PFSK-1 (cell line): ENCODE results near the gene CEP41.

Source experiments
- FOXP2 ChIP-seq: optimal IDR thresholded peaks from 2 replicates; pipeline ENCODE3; 2011; ENCODE audit warnings: borderline replicate concordance, control low read depth, inconsistent platforms; ENCODE audit not compliant: insufficient read depth; ENCODE audit errors: extremely low read length, extremely low read depth
- POLR2AphosphoS5 ChIP-seq: IDR thresholded peaks from 2 replicates; pipeline ENCODE4 v1.6.1; 2012; ENCODE audit warnings: low read depth, mild to moderate bottlenecking, control low read depth, low read length, moderate library complexity
- SIN3A ChIP-seq: IDR thresholded peaks from 2 replicates; pipeline ENCODE4 v1.6.1; 2012; ENCODE audit warnings: mild to moderate bottlenecking, low read length, moderate library complexity, borderline replicate concordance; ENCODE audit not compliant: insufficient read depth
- TAF1 ChIP-seq: IDR thresholded peaks from 2 replicates; pipeline ENCODE4 v1.6.1; 2012; ENCODE audit warnings: low read length, control low read depth, borderline replicate concordance; ENCODE audit not compliant: insufficient read depth
- TF ChIP-seq, protein P1 (sequence below), 2 experiments: IDR thresholded peaks; 2 replicates each; pipeline versions ENCODE4 v1.6.1 to v1.8.0; 2011 to 2012; ENCODE audit warnings: low read depth in 2 of 2, low read length in 2 of 2, control low read depth in 1 of 2, inconsistent platforms in 1 of 2, mild to moderate bottlenecking in 1 of 2, moderate library complexity in 1 of 2; ENCODE audit not compliant: insufficient read depth in 1 of 2

CEP41 gene

DNA sequence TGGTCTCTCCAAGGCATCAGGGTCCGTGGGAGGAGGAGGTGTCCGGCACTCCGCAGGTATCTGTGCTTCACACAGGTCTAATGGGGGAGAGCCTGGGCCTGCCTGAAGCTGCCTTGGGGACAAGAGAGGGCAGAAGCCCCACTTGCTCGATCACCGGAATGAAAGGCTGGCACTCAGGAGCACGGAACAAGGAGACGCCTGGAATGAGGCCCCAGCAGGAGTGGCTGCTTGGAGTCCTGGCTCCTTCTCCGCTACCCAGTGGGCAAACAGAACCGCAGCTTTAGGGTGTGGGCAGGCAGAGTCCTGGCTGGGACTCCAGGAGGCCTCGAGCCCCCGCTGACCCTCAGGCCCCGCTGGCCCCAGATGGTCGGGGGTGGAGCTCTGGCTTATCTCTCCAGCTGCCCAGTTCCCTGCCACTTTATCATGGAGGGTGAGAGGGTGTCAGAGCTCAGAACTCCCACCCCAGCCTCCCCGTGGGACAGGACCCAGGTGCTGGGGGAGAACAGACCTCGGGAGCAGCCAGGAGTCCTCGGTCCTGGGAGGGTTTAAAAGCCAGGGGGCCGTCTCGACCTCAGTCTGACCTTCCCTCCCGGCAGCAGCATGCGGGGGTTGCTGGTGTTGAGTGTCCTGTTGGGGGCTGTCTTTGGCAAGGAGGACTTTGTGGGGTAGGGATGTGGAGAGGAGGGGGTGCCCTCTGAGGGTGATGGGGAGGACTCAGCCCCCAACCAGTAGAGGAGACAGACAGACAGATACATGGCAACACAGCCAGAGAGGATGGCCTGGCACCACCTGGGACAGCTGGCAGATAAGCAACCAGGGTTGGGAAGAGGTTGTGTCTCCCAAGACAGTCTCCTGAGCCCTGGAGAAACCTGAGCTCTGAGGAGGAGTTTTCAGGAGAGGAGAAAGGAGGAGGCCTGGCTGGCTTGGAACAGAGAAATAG is 60.6 kb downstream of the CEP41 start, which contains the start of gene CPA1:
Gene CPA1 (plus strand): TSS at position 574 of the 940 bp plus-strand sequence. CDS start 27 bp downstream, at position 601.
- TF ChIP-seq TAF1 = no peak

DNA sequence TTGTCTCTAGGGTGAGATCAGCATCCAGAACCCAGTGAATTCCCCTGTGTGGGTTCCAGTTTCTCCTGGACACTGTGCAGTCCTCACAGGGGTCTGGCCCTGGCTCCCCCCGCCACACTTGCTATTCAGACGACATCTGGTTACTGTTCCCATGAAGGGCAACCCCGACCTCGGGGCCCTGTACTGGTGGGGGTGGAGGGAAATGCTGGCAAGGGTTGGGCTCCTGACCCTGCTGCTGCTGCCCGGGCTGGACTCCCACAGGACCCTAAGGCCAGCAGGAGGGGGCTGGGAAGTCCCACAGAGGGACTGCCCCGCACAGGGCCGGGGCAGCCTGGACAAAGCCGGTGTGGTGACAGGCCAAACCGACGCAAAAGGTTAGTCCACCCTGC is 61.3 kb downstream of the CEP41 start:
- TF ChIP-seq SIN3A = no peak
- no peak for TF ChIP-seq FOXP2
- TF ChIP-seq, protein P1, sequence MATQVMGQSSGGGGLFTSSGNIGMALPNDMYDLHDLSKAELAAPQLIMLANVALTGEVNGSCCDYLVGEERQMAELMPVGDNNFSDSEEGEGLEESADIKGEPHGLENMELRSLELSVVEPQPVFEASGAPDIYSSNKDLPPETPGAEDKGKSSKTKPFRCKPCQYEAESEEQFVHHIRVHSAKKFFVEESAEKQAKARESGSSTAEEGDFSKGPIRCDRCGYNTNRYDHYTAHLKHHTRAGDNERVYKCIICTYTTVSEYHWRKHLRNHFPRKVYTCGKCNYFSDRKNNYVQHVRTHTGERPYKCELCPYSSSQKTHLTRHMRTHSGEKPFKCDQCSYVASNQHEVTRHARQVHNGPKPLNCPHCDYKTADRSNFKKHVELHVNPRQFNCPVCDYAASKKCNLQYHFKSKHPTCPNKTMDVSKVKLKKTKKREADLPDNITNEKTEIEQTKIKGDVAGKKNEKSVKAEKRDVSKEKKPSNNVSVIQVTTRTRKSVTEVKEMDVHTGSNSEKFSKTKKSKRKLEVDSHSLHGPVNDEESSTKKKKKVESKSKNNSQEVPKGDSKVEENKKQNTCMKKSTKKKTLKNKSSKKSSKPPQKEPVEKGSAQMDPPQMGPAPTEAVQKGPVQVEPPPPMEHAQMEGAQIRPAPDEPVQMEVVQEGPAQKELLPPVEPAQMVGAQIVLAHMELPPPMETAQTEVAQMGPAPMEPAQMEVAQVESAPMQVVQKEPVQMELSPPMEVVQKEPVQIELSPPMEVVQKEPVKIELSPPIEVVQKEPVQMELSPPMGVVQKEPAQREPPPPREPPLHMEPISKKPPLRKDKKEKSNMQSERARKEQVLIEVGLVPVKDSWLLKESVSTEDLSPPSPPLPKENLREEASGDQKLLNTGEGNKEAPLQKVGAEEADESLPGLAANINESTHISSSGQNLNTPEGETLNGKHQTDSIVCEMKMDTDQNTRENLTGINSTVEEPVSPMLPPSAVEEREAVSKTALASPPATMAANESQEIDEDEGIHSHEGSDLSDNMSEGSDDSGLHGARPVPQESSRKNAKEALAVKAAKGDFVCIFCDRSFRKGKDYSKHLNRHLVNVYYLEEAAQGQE (IDR thresholded peaks at IDR 0.05; ENCODE audit: insufficient read depth in 1 of 2, low read depth in 2 of 2, low read length in 2 of 2) = no peak
- no peak for TF ChIP-seq TAF1
- no peak for TF ChIP-seq POLR2AphosphoS5

DNA sequence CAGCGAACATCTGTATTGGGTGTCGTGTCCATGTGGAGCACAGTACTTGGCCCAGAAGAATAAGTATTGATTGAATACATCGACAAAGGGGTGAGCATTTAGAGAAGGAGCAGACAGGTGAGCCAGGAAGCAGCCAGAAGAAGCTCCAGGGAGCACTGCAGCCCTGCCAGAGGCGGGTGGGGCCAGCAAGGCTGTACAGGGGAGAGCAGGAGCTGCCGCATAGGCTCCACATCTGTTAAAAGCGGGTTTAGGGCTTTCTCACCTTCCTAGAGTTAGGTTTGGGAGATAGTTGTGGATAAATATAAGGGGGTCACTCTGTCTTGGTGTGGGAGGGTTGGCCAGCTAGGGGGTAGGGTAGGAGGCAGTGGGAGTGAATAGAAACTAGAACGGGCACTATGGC is 61.8 kb downstream of the CEP41 start:
- TF ChIP-seq TAF1 = no peak
- TF ChIP-seq, protein P1 (IDR thresholded peaks at IDR 0.05; ENCODE audit: insufficient read depth in 1 of 2, low read depth in 2 of 2, low read length in 2 of 2) = no peak
- TF ChIP-seq POLR2AphosphoS5 = no peak
- no peak for TF ChIP-seq SIN3A
- no peak for TF ChIP-seq FOXP2

DNA sequence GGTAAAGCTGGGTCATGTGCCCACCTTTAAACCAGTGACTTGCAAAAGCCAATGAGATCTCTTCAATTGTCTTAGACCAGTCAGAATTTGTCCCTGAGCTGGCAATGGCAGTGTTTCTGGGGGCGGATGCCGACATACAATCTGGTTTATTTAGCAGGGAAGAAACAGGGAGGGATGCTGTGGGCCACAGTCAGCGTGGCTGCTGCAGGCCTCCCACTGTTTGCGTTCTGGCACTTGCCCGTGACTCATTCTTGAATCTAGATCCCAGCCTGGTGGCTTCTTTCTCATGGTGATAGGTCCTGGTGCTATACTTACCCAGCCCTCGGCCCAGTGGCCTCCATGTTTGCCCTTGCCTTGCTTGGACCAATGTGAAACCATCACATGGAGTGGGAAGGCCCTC is 63.6 kb downstream of the CEP41 start:
- no peak for TF ChIP-seq FOXP2
- no peak for TF ChIP-seq TAF1
- no peak for TF ChIP-seq POLR2AphosphoS5
- TF ChIP-seq, protein P1 (IDR thresholded peaks at IDR 0.05; ENCODE audit: insufficient read depth in 1 of 2, low read depth in 2 of 2, low read length in 2 of 2) = no peak
- no peak for TF ChIP-seq SIN3A

DNA sequence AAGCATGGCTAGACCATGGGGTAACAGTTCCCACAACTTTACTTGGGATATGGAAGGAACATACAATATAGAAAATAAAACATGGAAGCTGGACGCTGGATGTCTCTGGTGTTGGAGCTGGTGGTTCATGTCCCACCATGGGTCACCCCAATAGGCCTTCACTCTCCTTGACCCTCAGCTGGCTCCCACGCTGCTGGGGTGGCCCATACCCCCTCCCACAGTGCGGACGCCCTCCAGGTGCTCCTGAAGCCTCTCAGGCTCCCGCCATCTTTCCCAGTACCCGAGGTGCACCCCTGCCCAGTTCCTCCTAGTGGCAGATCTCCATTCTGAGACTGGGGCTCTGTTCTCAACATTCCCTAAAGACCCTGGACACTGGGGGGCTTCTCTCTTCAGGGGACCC is 66.3 kb downstream of the CEP41 start:
- TF ChIP-seq, protein P1 (IDR thresholded peaks at IDR 0.05; ENCODE audit: insufficient read depth in 1 of 2, low read depth in 2 of 2, low read length in 2 of 2) = no peak
